Naive B cell (primary cell): Measurements from ENCODE around the gene CUEDC2. TPM values are rescaled to one million over a fixed set of nuclear protein-coding genes. Genes with fewer than 3 reads are reported as not detected.

Experiments
- ATAC-seq, 2 donors: fragments of 150-1000 bp; cut with Tn5 transposase; 2 replicates each; pipeline ENCODE4 v1.10.0; 2021; ENCODE audit warnings: low read depth in 2 of 2, mild to moderate bottlenecking in 2 of 2, moderate library complexity in 2 of 2
- DNase-seq: peaks from one replicate; pipeline ENCODE4 v3.0.0; 2022
- H3K27ac Mint-ChIP-seq, 6 donors: one replicate each; pipeline ENCODE4 v1.8.0; 2020 to 2022; ENCODE audit warnings: mild to moderate bottlenecking in 6 of 6, mixed read lengths in 6 of 6, moderate library complexity in 5 of 6, inconsistent platforms in 2 of 6
- H3K27me3 Mint-ChIP-seq, 3 donors: one replicate each; pipeline ENCODE4 v1.8.0; 2021 to 2022; ENCODE audit warnings: mixed read lengths in 3 of 3, mild to moderate bottlenecking in 1 of 3
- H3K36me3 Mint-ChIP-seq, 2 donors: one replicate each; pipeline ENCODE4 v1.8.0; 2020 to 2022; ENCODE audit warnings: mixed read lengths in 2 of 2, inconsistent platforms in 1 of 2, mild to moderate bottlenecking in 1 of 2
- H3K4me1 Mint-ChIP-seq, 3 donors: one replicate each; pipeline ENCODE4 v1.8.0; 2020 to 2022; ENCODE audit warnings: mixed read lengths in 3 of 3, inconsistent platforms in 1 of 3, mild to moderate bottlenecking in 1 of 3, moderate library complexity in 1 of 3
- H3K4me3 Mint-ChIP-seq, 8 donors: one replicate each; pipeline ENCODE4 v1.8.0; 2020 to 2022; ENCODE audit warnings: mild to moderate bottlenecking in 8 of 8, mixed read lengths in 8 of 8, moderate library complexity in 8 of 8, inconsistent platforms in 2 of 8
- H3K9me3 Mint-ChIP-seq, 7 donors: one replicate each; pipeline ENCODE4 v1.8.0; 2020 to 2022; ENCODE audit warnings: mixed read lengths in 7 of 7, mild to moderate bottlenecking in 5 of 7, inconsistent platforms in 2 of 7, moderate library complexity in 1 of 7
- polyA plus RNA-seq, 6 donors: library from polyadenylated mRNA; unstranded; fragments of 300-500 nt; fragmentation: Illumina TruSeq; gene quantifications; one replicate each; pipeline ENCODE4 v1.2.3, GENCODE V29; 2021; ENCODE audit warnings: low read depth in 6 of 6

The CUEDC2 gene
- polyA plus RNA-seq: 10 to 100 TPM; 50.3 to 82.3 (median 59.4) TPM

- peak within 1 kb of the TSS; percentile 89 to 96 (median 92) for H3K27ac Mint-ChIP-seq
- no peaks in the 10 kb centered on the region for H3K27me3 Mint-ChIP-seq
- peaks cover 0 to 1% (median 0%) of the 10 kb centered on the region in 7 donors for H3K9me3 Mint-ChIP-seq
- peak within 1 kb of the TSS; percentile 89 to 99 (median 96) for H3K4me3 Mint-ChIP-seq
- H3K36me3 Mint-ChIP-seq: no peaks in the 10 kb centered on the region
- ATAC-seq (peak; percentile 95 to 96), DNase-seq (peak; percentile 89)
- H3K4me1 Mint-ChIP-seq: peaks cover 31 to 48% (median 48%) of the 10 kb centered on the region in 3 donors
Observed at GRCh38 chr10:102432162-102432950, at the start of gene CUEDC2. Gene CUEDC2, minus strand, starts transcription at chr10:102432574. Its CDS starts 7,386 bp downstream, at chr10:102425188.

- no peak for ATAC-seq
- DNase-seq: no peak
- H3K27ac Mint-ChIP-seq: no peak overlapping the region
- no peaks in the 10 kb centered on the region for H3K9me3 Mint-ChIP-seq
- H3K4me1 Mint-ChIP-seq: peaks cover 6 to 11% (median 8%) of the 10 kb centered on the region in 3 donors
- H3K27me3 Mint-ChIP-seq: no peaks in the 10 kb centered on the region
- no peak overlapping the region for H3K4me3 Mint-ChIP-seq
- no peaks in the 10 kb centered on the region for H3K36me3 Mint-ChIP-seq
Observed at GRCh38 chr10:102480396-102480795, 48.0 kb upstream of the CUEDC2 start.

- Mint-ChIP-seq H3K4me3 (no peak overlapping the region), H3K9me3 (no peaks in the 10 kb centered on the region), H3K4me1 (peaks cover 6 to 11% (median 8%) of the 10 kb centered on the region in 3 donors), H3K36me3 (no peaks in the 10 kb centered on the region), H3K27me3 (no peaks in the 10 kb centered on the region), H3K27ac (peak overlapping the region in 3 of 6 donors; percentile 60 to 77 (median 63))
- DNase-seq (no peak), ATAC-seq (no peak)
Observed at GRCh38 chr10:102479651-102480050, 47.3 kb upstream of the CUEDC2 start.

- DNase-seq: no peak
- no peak for ATAC-seq
- no peaks in the 10 kb centered on the region for H3K36me3 Mint-ChIP-seq
- no peak overlapping the region for H3K27ac Mint-ChIP-seq
- H3K27me3 Mint-ChIP-seq: no peaks in the 10 kb centered on the region
- no peak overlapping the region for H3K4me3 Mint-ChIP-seq
- peaks cover 8 to 14% (median 11%) of the 10 kb centered on the region in 3 donors for H3K4me1 Mint-ChIP-seq
- no peaks in the 10 kb centered on the region for H3K9me3 Mint-ChIP-seq
Observed at GRCh38 chr10:102476466-102477141, 44.2 kb upstream of the CUEDC2 start.

- no peaks in the 10 kb centered on the region for H3K36me3 Mint-ChIP-seq
- peak overlapping the region in 1 of 8 donors; percentile 23 for H3K4me3 Mint-ChIP-seq
- H3K27me3 Mint-ChIP-seq: no peaks in the 10 kb centered on the region
- H3K4me1 Mint-ChIP-seq: peaks cover 8 to 14% (median 11%) of the 10 kb centered on the region in 3 donors
- peak overlapping the region in 2 of 6 donors; percentile 72 to 76 for H3K27ac Mint-ChIP-seq
- no peak for DNase-seq
- ATAC-seq: no peak
- H3K9me3 Mint-ChIP-seq: no peaks in the 10 kb centered on the region
Observed at GRCh38 chr10:102475451-102476040, 43.2 kb upstream of the CUEDC2 start.

- Mint-ChIP-seq H3K9me3 (no peaks in the 10 kb centered on the region), H3K36me3 (no peaks in the 10 kb centered on the region), H3K27me3 (no peaks in the 10 kb centered on the region), H3K4me1 (peaks cover 1 to 5% (median 5%) of the 10 kb centered on the region in 3 donors), H3K27ac (peak overlapping the region in 2 of 6 donors; percentile 63 to 76), H3K4me3 (no peak overlapping the region)
- DNase-seq (no peak), ATAC-seq (no peak)
Observed at GRCh38 chr10:102473445-102474331, 41.3 kb upstream of the CUEDC2 start.

GRCh38 chr10:102470579-102471546 lies 38.5 kb upstream of the CUEDC2 start:
- no peaks in the 10 kb centered on the region for H3K36me3 Mint-ChIP-seq
- H3K4me3 Mint-ChIP-seq: no peak overlapping the region
- ATAC-seq (no peak), DNase-seq (no peak)
- no peaks in the 10 kb centered on the region for H3K27me3 Mint-ChIP-seq
- H3K4me1 Mint-ChIP-seq: peaks cover 0 to 5% (median 2%) of the 10 kb centered on the region in 3 donors
- H3K9me3 Mint-ChIP-seq: no peaks in the 10 kb centered on the region
- H3K27ac Mint-ChIP-seq: no peak overlapping the region

- no peak for DNase-seq
- no peak for ATAC-seq
- Mint-ChIP-seq H3K27me3 (peaks cover 0 to 4% (median 0%) of the 10 kb centered on the region in 3 donors), H3K4me1 (peaks cover 3 to 4% (median 3%) of the 10 kb centered on the region in 3 donors), H3K36me3 (no peaks in the 10 kb centered on the region), H3K27ac (peak overlapping the region in 1 of 6 donors; percentile 60), H3K4me3 (no peak overlapping the region), H3K9me3 (no peaks in the 10 kb centered on the region)
Observed at GRCh38 chr10:102468683-102469082, 36.3 kb upstream of the CUEDC2 start.

GRCh38 chr10:102467971-102468438 lies 35.6 kb upstream of the CUEDC2 start:
- no peak for DNase-seq
- H3K36me3 Mint-ChIP-seq: no peaks in the 10 kb centered on the region
- ATAC-seq: no peak
- H3K27ac Mint-ChIP-seq: no peak overlapping the region
- H3K4me1 Mint-ChIP-seq: peaks cover 0 to 9% (median 6%) of the 10 kb centered on the region in 3 donors
- peaks cover 0 to 10% (median 0%) of the 10 kb centered on the region in 3 donors for H3K27me3 Mint-ChIP-seq
- H3K9me3 Mint-ChIP-seq: no peaks in the 10 kb centered on the region
- no peak overlapping the region for H3K4me3 Mint-ChIP-seq

- H3K4me3 Mint-ChIP-seq: no peak overlapping the region
- peaks cover 6 to 16% (median 9%) of the 10 kb centered on the region in 3 donors for H3K4me1 Mint-ChIP-seq
- H3K27me3 Mint-ChIP-seq: peaks cover 0 to 10% (median 0%) of the 10 kb centered on the region in 3 donors
- ATAC-seq: no peak
- H3K36me3 Mint-ChIP-seq: no peaks in the 10 kb centered on the region
- no peak overlapping the region for H3K27ac Mint-ChIP-seq
- DNase-seq: no peak
- no peaks in the 10 kb centered on the region for H3K9me3 Mint-ChIP-seq
Observed at GRCh38 chr10:102467318-102467717, 34.9 kb upstream of the CUEDC2 start.

- ATAC-seq: no peak
Observed at GRCh38 chr10:102465466-102465865, 33.1 kb upstream of the CUEDC2 start.

GRCh38 chr10:102463983-102464382 lies 31.6 kb upstream of the CUEDC2 start:
- H3K27me3 Mint-ChIP-seq: peaks cover 0 to 10% (median 0%) of the 10 kb centered on the region in 3 donors
- DNase-seq: no peak
- peaks cover 23 to 34% (median 28%) of the 10 kb centered on the region in 3 donors for H3K4me1 Mint-ChIP-seq
- H3K36me3 Mint-ChIP-seq: no peaks in the 10 kb centered on the region
- H3K4me3 Mint-ChIP-seq: peak overlapping the region in 1 of 8 donors; percentile 21
- H3K27ac Mint-ChIP-seq: no peak overlapping the region
- H3K9me3 Mint-ChIP-seq: no peaks in the 10 kb centered on the region
- no peak for ATAC-seq

More at GRCh38 chr10:102465466-102465865, 33.1 kb upstream of the CUEDC2 start:
- Mint-ChIP-seq H3K27me3 (peaks cover 0 to 10% (median 0%) of the 10 kb centered on the region in 3 donors), H3K4me3 (no peak overlapping the region), H3K9me3 (no peaks in the 10 kb centered on the region), H3K4me1 (peaks cover 19 to 34% (median 27%) of the 10 kb centered on the region in 3 donors), H3K27ac (no peak overlapping the region), H3K36me3 (no peaks in the 10 kb centered on the region)
- DNase-seq: no peak
